Colonic mucosa (tissue), 4 donors: Measurements from ENCODE around the gene CLIC1. TPM values are rescaled to one million over a fixed set of nuclear protein-coding genes. Genes with fewer than 3 reads are reported as not detected.
"Not testable (repeated sequence)": the region's sequence is repeated elsewhere in the genome, so short reads cannot be mapped to it uniquely, and the experiment has no call there.

Experiments
- DNase-seq: peaks from one replicate; pipeline ENCODE4 v3.0.0-alpha.2; 2020
- H3K27ac ChIP-seq: fragments of 200-600 bp; one replicate; pipeline ENCODE4 v1.8.0; 2021
- H3K27me3 ChIP-seq: fragments of 200-600 bp; one replicate; pipeline ENCODE4 v1.8.0; 2021
- H3K36me3 ChIP-seq: fragments of 200-600 bp; one replicate; pipeline ENCODE4 v1.8.0; 2021
- H3K4me1 ChIP-seq: fragments of 200-600 bp; one replicate; pipeline ENCODE4 v1.8.0; 2021; ENCODE audit warnings: mild to moderate bottlenecking
- H3K4me3 ChIP-seq: fragments of 200-600 bp; one replicate; pipeline ENCODE4 v1.8.0; 2021
- H3K9ac ChIP-seq, 2 donors: one replicate each; pipeline ENCODE4 v1.7.0; 2013; ENCODE audit warnings: control low read depth in 2 of 2, low read depth in 2 of 2, low read length in 2 of 2
- H3K9me3 ChIP-seq: fragments of 200-600 bp; one replicate; pipeline ENCODE4 v1.8.0; 2021
- intact Hi-C: fragments of 100-400 bp; cut with DNase I; formaldehyde crosslinking; loops from one replicate; pipeline ENCODE4 v1.14.1; 2022
- total RNA-seq, 2 donors: library from RNA; stranded (reverse); fragmentation: NEBNext Ultra II Directional in 1 of 2; extraction: Animal tissue kit (Norgen Biotek cat#: 25700) in 1 of 2; gene quantifications; one replicate each; pipeline ENCODE4 v1.2.1, GENCODE V29; 2021
- TF ChIP-seq, protein P1 (sequence below): fragments of 200-600 bp; IDR thresholded peaks from one replicate; pipeline ENCODE4 v1.8.0; 2022; ENCODE audit warnings: antibody characterized with exemption, mild to moderate bottlenecking
- donor health status: healthy.
- donor health status: DM: no; HTN: no; CAD: no.
- donor health status: DM: no; HTN: no; CAD: no.

CLIC1 gene
- total RNA-seq, 2 donors from 2014 or later = 622 to 646 TPM

DNA sequence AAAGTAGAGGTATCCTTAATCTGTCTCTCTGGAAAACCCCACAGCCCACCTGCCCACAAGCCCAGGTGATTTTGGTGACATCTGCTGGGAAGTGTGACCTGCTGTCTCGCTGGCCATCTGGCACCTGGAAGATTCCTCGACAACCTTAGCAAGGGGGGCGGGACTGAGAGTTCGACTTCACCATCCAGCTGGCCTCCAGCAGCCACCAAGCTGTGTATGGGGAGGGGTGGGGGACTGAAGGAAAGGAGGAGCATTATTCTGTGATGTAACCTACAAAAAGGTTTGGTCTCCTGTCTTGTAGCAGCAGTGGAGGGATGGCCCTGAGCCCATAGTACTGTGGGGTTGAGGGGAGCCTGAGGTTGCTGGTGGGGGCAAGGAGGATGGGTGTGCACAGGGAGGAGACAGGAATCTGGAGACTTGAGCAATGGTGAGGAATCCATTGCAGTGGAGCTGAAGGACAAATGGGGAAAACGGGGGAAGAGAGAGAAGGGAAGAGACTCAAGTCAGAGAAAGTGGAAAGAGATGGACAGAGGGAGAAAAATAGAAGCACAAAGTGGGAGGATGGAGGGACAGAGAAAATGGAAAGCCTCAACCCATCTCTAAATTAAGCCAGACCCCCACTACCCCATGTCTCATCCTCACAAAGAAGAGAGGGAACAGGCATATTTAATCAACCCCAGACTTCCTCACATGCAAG is 25.7 kb downstream of the CLIC1 start:
- TF ChIP-seq, protein P1, sequence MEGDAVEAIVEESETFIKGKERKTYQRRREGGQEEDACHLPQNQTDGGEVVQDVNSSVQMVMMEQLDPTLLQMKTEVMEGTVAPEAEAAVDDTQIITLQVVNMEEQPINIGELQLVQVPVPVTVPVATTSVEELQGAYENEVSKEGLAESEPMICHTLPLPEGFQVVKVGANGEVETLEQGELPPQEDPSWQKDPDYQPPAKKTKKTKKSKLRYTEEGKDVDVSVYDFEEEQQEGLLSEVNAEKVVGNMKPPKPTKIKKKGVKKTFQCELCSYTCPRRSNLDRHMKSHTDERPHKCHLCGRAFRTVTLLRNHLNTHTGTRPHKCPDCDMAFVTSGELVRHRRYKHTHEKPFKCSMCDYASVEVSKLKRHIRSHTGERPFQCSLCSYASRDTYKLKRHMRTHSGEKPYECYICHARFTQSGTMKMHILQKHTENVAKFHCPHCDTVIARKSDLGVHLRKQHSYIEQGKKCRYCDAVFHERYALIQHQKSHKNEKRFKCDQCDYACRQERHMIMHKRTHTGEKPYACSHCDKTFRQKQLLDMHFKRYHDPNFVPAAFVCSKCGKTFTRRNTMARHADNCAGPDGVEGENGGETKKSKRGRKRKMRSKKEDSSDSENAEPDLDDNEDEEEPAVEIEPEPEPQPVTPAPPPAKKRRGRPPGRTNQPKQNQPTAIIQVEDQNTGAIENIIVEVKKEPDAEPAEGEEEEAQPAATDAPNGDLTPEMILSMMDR = no peak
- no peak for DNase-seq
- intact Hi-C loops = no loop called here
- Histone ChIP-seq H3K4me1 (peaks cover 5% of the 10 kb centered on the region), H3K9ac (no peak overlapping the region), H3K27ac (no peak overlapping the region), H3K9me3 (no peaks in the 10 kb centered on the region), H3K4me3 (no peak overlapping the region), H3K36me3 (no peaks in the 10 kb centered on the region), H3K27me3 (no peaks in the 10 kb centered on the region)

DNA sequence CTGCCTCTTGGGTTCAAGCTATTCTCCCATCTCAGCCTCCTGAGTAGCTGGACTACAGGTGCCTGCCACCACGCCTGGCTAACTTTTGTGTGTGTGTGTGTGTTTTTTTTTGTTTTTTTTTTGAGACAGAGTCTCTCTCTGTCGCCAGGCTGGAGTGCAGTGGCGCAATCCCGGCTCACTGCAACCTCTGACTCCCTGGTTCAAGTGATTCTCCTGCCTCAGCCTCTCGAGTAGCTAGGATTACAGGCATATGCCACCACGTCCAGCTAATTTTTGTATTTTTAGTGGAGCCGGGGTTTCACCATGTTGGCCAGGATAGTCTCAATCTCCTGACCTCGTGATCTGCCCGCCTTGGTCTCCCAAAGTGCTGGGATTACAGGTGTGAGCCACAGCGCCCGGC is 27.2 kb downstream of the CLIC1 start:
- H3K27me3 ChIP-seq, H3K27ac ChIP-seq, intact Hi-C loops, DNase-seq, H3K9me3 ChIP-seq, H3K36me3 ChIP-seq, H3K9ac ChIP-seq, H3K4me1 ChIP-seq, H3K4me3 ChIP-seq: not testable (repeated sequence)

DNA sequence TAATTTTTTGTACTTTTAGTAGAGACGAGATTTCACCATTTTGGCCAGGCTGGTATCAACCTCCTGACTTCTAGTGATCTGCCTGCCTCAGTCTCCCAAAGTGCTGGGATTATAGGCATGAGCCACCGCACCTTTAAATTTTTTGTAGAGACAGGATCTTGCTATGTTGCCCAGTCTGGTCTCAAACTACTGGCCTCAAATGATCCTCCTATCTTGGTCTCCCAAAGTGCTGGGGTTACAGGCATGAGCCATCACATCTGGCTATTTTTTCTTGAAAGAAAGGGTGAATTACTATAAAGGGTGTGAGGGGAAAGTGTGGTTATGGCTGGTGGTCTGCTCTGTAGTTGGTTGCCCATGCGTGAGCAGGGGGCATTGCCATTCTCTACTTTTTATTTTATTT is 28.1 kb downstream of the CLIC1 start:
- no peak overlapping the region for H3K27ac ChIP-seq
- TF ChIP-seq, protein P1 = no peak
- H3K36me3 ChIP-seq = no peaks in the 10 kb centered on the region
- intact Hi-C loops = no loop called here
- H3K9me3 ChIP-seq = no peaks in the 10 kb centered on the region
- no peak for DNase-seq
- H3K4me3 ChIP-seq = no peak overlapping the region
- no peaks in the 10 kb centered on the region for H3K4me1 ChIP-seq
- H3K9ac ChIP-seq = no peak overlapping the region
- H3K27me3 ChIP-seq = no peaks in the 10 kb centered on the region

DNA sequence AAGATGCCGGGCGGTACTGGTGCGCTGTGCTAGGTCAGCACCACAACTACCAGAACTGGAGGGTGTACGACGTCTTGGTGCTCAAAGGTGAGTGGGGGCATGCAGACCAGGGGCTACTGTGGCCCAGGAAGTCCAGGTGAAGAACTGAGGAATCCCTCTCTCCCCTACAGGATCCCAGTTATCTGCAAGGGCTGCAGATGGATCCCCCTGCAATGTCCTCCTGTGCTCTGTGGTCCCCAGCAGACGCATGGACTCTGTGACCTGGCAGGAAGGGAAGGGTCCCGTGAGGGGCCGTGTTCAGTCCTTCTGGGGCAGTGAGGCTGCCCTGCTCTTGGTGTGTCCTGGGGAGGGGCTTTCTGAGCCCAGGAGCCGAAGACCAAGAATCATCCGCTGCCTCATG is 28.6 kb downstream of the CLIC1 start:
- Histone ChIP-seq H3K4me1 (no peaks in the 10 kb centered on the region), H3K27ac (no peak overlapping the region), H3K9ac (no peak overlapping the region), H3K4me3 (no peak overlapping the region), H3K27me3 (no peaks in the 10 kb centered on the region), H3K9me3 (no peaks in the 10 kb centered on the region), H3K36me3 (no peaks in the 10 kb centered on the region)
- no peak for DNase-seq
- TF ChIP-seq, protein P1 = no peak
- intact Hi-C loops = no loop called here

DNA sequence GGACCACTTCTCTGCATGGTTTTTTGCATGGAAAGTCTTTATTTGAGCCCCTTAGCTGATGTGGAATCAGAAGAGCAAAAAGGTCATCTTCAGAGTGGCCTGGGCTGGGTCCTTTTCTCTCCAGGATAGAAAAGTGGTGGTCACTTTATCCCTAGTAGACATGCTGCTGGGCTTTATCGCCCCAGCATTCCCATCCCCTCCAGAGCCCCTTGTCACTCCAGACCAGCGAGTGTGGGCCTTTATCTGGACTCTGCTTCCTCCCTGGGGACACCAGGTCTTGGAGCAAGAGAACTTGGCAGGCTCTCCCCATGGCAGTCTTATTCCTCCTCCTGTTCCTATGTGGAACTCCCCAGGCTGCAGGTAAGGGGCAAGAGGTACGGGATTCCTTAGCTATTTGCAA is 29.7 kb downstream of the CLIC1 start, which contains the start of gene LY6G6F:
Gene LY6G6F, plus strand, starts transcription at position 268 of the 400 bp plus-strand sequence. Its CDS starts 41 bp downstream, at position 309.
- H3K36me3 ChIP-seq = no peaks in the 10 kb centered on the region
- H3K27ac ChIP-seq = no peak within 1 kb of the TSS
- no peaks in the 10 kb centered on the region for H3K27me3 ChIP-seq
- no peak within 1 kb of the TSS for H3K9ac ChIP-seq
- intact Hi-C loops = no loop called here
- DNase-seq = no peak
- H3K9me3 ChIP-seq = no peaks in the 10 kb centered on the region
- H3K4me1 ChIP-seq = peaks cover 6% of the 10 kb centered on the region
- TF ChIP-seq, protein P1 = no peak
- no peak within 1 kb of the TSS for H3K4me3 ChIP-seq

DNA sequence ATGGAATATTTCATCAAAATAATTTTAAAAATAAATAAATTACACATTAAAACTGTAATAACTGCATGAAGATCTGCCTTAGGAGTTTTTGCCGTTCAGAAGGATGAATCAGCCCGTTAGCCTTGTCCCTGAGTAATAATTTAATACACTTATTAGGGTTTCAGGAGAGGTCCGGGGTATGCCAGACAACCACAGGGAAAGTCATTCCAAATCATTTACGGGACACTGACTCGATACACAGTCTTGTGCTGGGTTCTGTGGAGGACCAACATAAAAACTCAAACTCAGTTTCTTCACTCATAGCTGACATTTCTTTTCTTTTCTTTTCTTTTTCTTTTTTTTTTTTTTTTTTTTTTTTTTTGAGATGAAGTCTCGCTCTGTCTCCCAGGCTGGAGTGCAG is 30.4 kb downstream of the CLIC1 start:
- Histone ChIP-seq H3K27ac (no peak overlapping the region), H3K9me3 (no peaks in the 10 kb centered on the region), H3K9ac (no peak overlapping the region), H3K27me3 (no peaks in the 10 kb centered on the region), H3K36me3 (no peaks in the 10 kb centered on the region), H3K4me1 (peaks cover 12% of the 10 kb centered on the region), H3K4me3 (no peak overlapping the region)
- TF ChIP-seq, protein P1 = no peak
- intact Hi-C loops = no loop called here
- DNase-seq = no peak
